SK-N-SH (cell line): ENCODE measurements around the gene GPR155. TPM values are rescaled to one million over a fixed set of nuclear protein-coding genes. Genes with fewer than 3 reads are reported as not detected.

Experiments
- CTCF ChIA-PET: fragments of 300-600, 350-600 bp; formaldehyde crosslinking; extraction: SDS; loops from one replicate; lab custom pipeline; 2021; lab: Yijun Ruan, JAX
- POLR2A ChIA-PET: fragments of 350-600 bp; sonication (Branson Sonifier 250); formaldehyde crosslinking; extraction: SDS; loops from one replicate; lab custom pipeline; 2020; ENCODE audit warnings: antibody characterized with exemption, inconsistent platforms; lab: Yijun Ruan, JAX
- DNase-seq: peaks from one replicate; pipeline ENCODE4 v3.0.0; 2012
- H2AFZ ChIP-seq: fragments of 200-600 bp; sonication (generic); 2 replicates; pipeline ENCODE4 v1.8.1; 2016; ENCODE audit warnings: antibody characterized with exemption, mild to moderate bottlenecking, low read depth
- H3F3A ChIP-seq: fragments of 200-600 bp; sonication (generic); replicated peaks from 2 replicates; pipeline ENCODE3; 2016; ENCODE audit warnings: antibody characterized with exemption, mild to moderate bottlenecking; ENCODE audit not compliant: insufficient read depth
- H3K27ac ChIP-seq, 2 experiments: fragments of 200-500 bp in 1 of 2; fragments of 200-600 bp in 1 of 2; sonication (Bioruptor generic) in 1 of 2; sonication (generic), shearing (Covaris generic) in 1 of 2; 2 replicates each; pipeline versions ENCODE4 v1.5.1 to v1.6.1; 2014 to 2016; ENCODE audit warnings: low read depth in 2 of 2, inconsistent platforms in 1 of 2, low read length in 1 of 2, mild to moderate bottlenecking in 1 of 2, mixed read lengths in 1 of 2
- H3K27me3 ChIP-seq: fragments of 200-600 bp; sonication (generic), shearing (Covaris generic); 2 replicates; pipeline ENCODE4 v1.6.1; 2016; ENCODE audit warnings: mixed run types; ENCODE audit not compliant: insufficient read depth
- H3K36me3 ChIP-seq, 2 experiments: fragments of 200-500 bp in 1 of 2; fragments of 200-600 bp in 1 of 2; sonication (Bioruptor generic) in 1 of 2; sonication (generic) in 1 of 2; replicated peaks in 1 of 2; 2 replicates each; pipeline versions ENCODE3 to v1.5.1; 2014 to 2016; ENCODE audit warnings: low read length in 1 of 2, mild to moderate bottlenecking in 1 of 2; ENCODE audit not compliant: insufficient read depth in 2 of 2, control insufficient read depth in 1 of 2
- H3K4me1 ChIP-seq, 2 experiments: fragments of 200-500 bp in 1 of 2; fragments of 200-600 bp in 1 of 2; sonication (Bioruptor generic) in 1 of 2; sonication (generic), shearing (Covaris generic) in 1 of 2; 2 replicates each; pipeline versions ENCODE4 v1.5.1 to v1.6.1; 2014 to 2016; ENCODE audit warnings: low read depth in 1 of 2, low read length in 1 of 2, mixed run types in 1 of 2; ENCODE audit not compliant: insufficient read depth in 2 of 2, control insufficient read depth in 1 of 2
- H3K4me2 ChIP-seq: fragments of 200-600 bp; sonication (generic), shearing (Covaris generic); 2 replicates; pipeline ENCODE4 v1.6.1; 2017; ENCODE audit warnings: mixed run types
- H3K4me3 ChIP-seq, 2 experiments: fragments of 200-500 bp in 1 of 2; fragments of 200-600 bp in 1 of 2; sonication (Bioruptor generic) in 1 of 2; sonication (generic), shearing (Covaris generic) in 1 of 2; 2 replicates each; pipeline versions ENCODE4 v1.5.1 to v1.8.1; 2014 to 2016; ENCODE audit warnings: low read depth in 2 of 2, inconsistent platforms in 1 of 2, low read length in 1 of 2, mild to moderate bottlenecking in 1 of 2, mixed read lengths in 1 of 2, moderate library complexity in 1 of 2
- H3K79me2 ChIP-seq: fragments of 200-600 bp; sonication (generic); 2 replicates; pipeline ENCODE4 v1.8.1; 2017; ENCODE audit warnings: mild to moderate bottlenecking; ENCODE audit not compliant: insufficient read depth
- H3K9ac ChIP-seq: fragments of 200-600 bp; sonication (generic); 2 replicates; pipeline ENCODE4 v1.6.1; 2017; ENCODE audit warnings: mixed run types
- H3K9me2 ChIP-seq: fragments of 200-600 bp; sonication (generic); 2 replicates; pipeline ENCODE4 v1.6.1; 2017; ENCODE audit warnings: mixed run types
- H3K9me3 ChIP-seq: fragments of 200-600 bp; sonication (generic); 2 replicates; pipeline ENCODE4 v1.6.1; 2017; ENCODE audit warnings: mixed run types, mild to moderate bottlenecking, moderate library complexity
- H4K20me1 ChIP-seq: fragments of 200-600 bp; sonication (generic); 2 replicates; pipeline ENCODE4 v1.6.1; 2017; ENCODE audit warnings: mild to moderate bottlenecking, mixed run types; ENCODE audit not compliant: insufficient read depth
- ELF1 ChIP-seq: IDR thresholded peaks from 2 replicates; pipeline ENCODE4 v1.4.0; 2012
- EP300 ChIP-seq, 2 experiments: IDR thresholded peaks; 2 replicates each; pipeline versions ENCODE4 v1.4.0 to v1.6.1; 2012; ENCODE audit warnings: borderline replicate concordance in 1 of 2, low read depth in 1 of 2, low read length in 1 of 2
- FOSL2 ChIP-seq: IDR thresholded peaks from 2 replicates; pipeline ENCODE4 v1.4.0; 2012; ENCODE audit warnings: low read depth, mild to moderate bottlenecking, moderate library complexity, borderline replicate concordance
- GATA2 ChIP-seq: sonication (generic); formaldehyde crosslinking; IDR thresholded peaks from 2 replicates; pipeline ENCODE4 v1.5.0; 2020; ENCODE audit warnings: mild to moderate bottlenecking, missing genetic modification reagents
- JUND ChIP-seq: IDR thresholded peaks from 2 replicates; pipeline ENCODE4 v1.4.0; 2012
- NFIC ChIP-seq: IDR thresholded peaks from 2 replicates; pipeline ENCODE4 v1.4.0; 2012; ENCODE audit warnings: borderline replicate concordance
- POLR2AphosphoS5 ChIP-seq: IDR thresholded peaks from 2 replicates; pipeline ENCODE4 v1.6.1; 2012; ENCODE audit warnings: low read depth, low read length
- RCOR1 ChIP-seq: fragments of 150-350 bp; IDR thresholded peaks from 2 replicates; pipeline ENCODE4 v1.6.1; 2017; ENCODE audit warnings: antibody characterized with exemption, low read length
- RFX5 ChIP-seq: IDR thresholded peaks from 2 replicates; pipeline ENCODE4 v1.6.1; 2012; ENCODE audit warnings: mild to moderate bottlenecking, improper control_type of control experiment, low read length
- RXRA ChIP-seq: IDR thresholded peaks from 2 replicates; pipeline ENCODE4 v1.4.0; 2012; ENCODE audit warnings: low read depth, mild to moderate bottlenecking, borderline replicate concordance
- SIN3A ChIP-seq: IDR thresholded peaks from 2 replicates; pipeline ENCODE4 v1.6.1; 2012; ENCODE audit warnings: low read depth, mild to moderate bottlenecking, low read length, moderate library complexity, borderline replicate concordance
- SMC3 ChIP-seq: IDR thresholded peaks from 2 replicates; pipeline ENCODE4 v1.6.1; 2012; ENCODE audit warnings: low read depth, low read length, improper control_type of control experiment
- TAF1 ChIP-seq: IDR thresholded peaks from 2 replicates; pipeline ENCODE4 v1.6.1; 2012; ENCODE audit warnings: low read depth, mild to moderate bottlenecking, low read length, moderate library complexity, borderline replicate concordance
- TEAD4 ChIP-seq: IDR thresholded peaks from 2 replicates; pipeline ENCODE4 v1.4.0; 2012; ENCODE audit warnings: mild to moderate bottlenecking, borderline replicate concordance; ENCODE audit not compliant: insufficient read depth
- WGBS: methylation state at CpG from one replicate; pipeline ENCODE4 v1.1.6; 2017; ENCODE audit warnings: low lambda C conversion rate; 5-methylcytosine and 5-hydroxymethylcytosine counted together
- polyA plus RNA-seq, 3 experiments: library from polyadenylated mRNA; depleted of rRNA; stranded (reverse); fragments of >200 nt; gene quantifications; 2 replicates each; pipeline ENCODE4 v1.2.3, GENCODE V29; 2012
- TF ChIP-seq, protein P1 (sequence below): fragments of 150-350 bp; IDR thresholded peaks from 2 replicates; pipeline ENCODE4 v1.6.1; 2017; ENCODE audit warnings: antibody characterized with exemption, low read length, low read depth, borderline replicate concordance
- TF ChIP-seq, protein P2 (sequence below): IDR thresholded peaks from 2 replicates; pipeline ENCODE4 v1.4.0; 2012; ENCODE audit warnings: low read depth
- TF ChIP-seq, protein P3 (sequence below): IDR thresholded peaks from 2 replicates; pipeline ENCODE4 v1.4.0; 2012; ENCODE audit warnings: low read depth, borderline replicate concordance

Gene GPR155
- polyA plus RNA-seq, 1 of the 3 experiments (the other 2 are of a cell fraction), result 3.5 TPM

DNA sequence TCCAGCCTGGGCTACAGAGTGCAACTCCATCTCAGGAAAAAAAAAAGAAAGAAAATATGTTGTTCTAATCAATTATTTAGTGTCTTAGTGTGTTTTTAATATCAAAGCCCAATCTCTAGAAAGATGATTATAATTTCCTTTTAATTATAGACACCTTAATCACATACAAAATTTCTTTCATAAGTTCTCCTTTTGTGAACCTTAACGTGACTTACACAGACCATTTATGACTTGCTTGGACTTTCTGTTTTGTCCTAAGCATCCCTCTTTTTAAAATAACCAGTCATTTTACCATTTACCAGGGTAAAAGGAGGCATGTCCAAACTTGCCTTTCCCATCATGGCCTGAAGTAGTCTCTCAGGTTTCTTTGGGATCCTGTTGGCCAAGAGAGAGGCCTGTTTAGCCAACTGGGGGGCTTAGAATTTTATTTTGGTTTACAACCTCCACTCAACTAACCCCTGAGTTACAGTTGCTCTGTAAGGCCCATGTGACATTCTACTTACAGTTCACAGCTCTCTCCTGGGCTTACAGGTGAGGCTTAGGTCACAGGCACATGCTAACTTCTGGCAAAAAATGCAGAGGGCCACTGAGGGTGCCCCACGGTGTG is 23.9 kb upstream of the GPR155 start:
- H4K20me1 ChIP-seq, result no peaks in the 10 kb centered on the region
- H3K9ac ChIP-seq, result no peak overlapping the region
- no peak overlapping the region for H3K4me3 ChIP-seq
- no peak overlapping the region for H3K27ac ChIP-seq
- CTCF ChIA-PET, result interaction anchor here (1.4 kb wide), 1 partner anchor 12 kb away, joined by 5 read pairs; no protein-coding TSS in a partner anchor
- H3K27me3 ChIP-seq, result no peaks in the 10 kb centered on the region
- 28% methylated on average over 2 of the region's 2 CpGs for WGBS
- H3F3A ChIP-seq, result no peaks in the 10 kb centered on the region
- no peak for DNase-seq
- H3K36me3 ChIP-seq, result no peaks in the 10 kb centered on the region
- POLR2A ChIA-PET, result no interaction called here
- no peaks in the 10 kb centered on the region for H3K9me3 ChIP-seq
- no peak for TF ChIP-seq RFX5
- no peak for TF ChIP-seq NFIC
- TF ChIP-seq GATA2 (CRISPR knock-in tag), result no peak
- no peak for TF ChIP-seq SMC3
- no peak for TF ChIP-seq JUND
- TF ChIP-seq, protein P1, sequence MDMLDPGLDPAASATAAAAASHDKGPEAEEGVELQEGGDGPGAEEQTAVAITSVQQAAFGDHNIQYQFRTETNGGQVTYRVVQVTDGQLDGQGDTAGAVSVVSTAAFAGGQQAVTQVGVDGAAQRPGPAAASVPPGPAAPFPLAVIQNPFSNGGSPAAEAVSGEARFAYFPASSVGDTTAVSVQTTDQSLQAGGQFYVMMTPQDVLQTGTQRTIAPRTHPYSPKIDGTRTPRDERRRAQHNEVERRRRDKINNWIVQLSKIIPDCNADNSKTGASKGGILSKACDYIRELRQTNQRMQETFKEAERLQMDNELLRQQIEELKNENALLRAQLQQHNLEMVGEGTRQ, result no peak
- TF ChIP-seq POLR2AphosphoS5, result no peak
- no peak overlapping the region for H2AFZ ChIP-seq
- H3K79me2 ChIP-seq, result no peaks in the 10 kb centered on the region
- no peak overlapping the region for H3K4me2 ChIP-seq
- H3K9me2 ChIP-seq, result no peaks in the 10 kb centered on the region
- H3K4me1 ChIP-seq, result no peaks in the 10 kb centered on the region

DNA sequence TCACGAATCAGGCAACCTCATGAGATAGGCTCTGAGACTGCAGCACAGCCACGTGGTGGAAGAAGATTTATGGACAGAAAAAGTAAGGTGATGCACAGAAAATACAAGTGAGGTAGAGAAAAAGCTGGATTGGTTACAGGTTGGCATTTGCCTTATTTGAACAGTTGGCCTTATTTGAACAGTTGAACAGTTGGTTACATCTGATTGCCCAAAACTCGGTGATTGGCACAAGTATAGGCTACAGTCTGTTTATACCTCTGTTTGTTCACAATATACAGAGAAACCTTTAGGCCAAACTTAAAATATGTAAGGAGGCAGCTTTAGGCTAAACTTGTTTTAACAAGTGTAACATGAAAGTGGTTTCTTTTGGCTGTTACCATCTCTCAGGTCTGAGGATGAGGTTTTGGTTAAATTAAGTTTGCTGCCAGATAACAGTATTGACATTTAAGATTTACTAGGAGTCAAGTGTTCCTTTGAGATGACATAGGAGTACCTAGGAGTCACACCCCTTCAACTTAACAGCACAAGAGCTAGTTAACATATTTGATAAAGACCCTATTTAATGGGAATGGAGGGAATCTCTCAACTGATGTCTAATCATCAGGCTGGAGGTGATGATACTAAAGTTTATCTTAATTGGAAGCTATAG is 16.5 kb upstream of the GPR155 start:
- H3K9ac ChIP-seq, result no peak overlapping the region
- no peak for DNase-seq
- CTCF ChIA-PET, result interaction anchor here (0.6 to 1.6 kb wide), 4 partner anchors 9 to 102 kb away, joined by 3 read pairs; no protein-coding TSS in a partner anchor
- H3K4me1 ChIP-seq, result no peaks in the 10 kb centered on the region
- no peaks in the 10 kb centered on the region for H4K20me1 ChIP-seq
- no peak overlapping the region for H3K4me2 ChIP-seq
- no peaks in the 10 kb centered on the region for H3F3A ChIP-seq
- no peak overlapping the region for H3K27ac ChIP-seq
- no peaks in the 10 kb centered on the region for H3K36me3 ChIP-seq
- POLR2A ChIA-PET, result no interaction called here
- no peaks in the 10 kb centered on the region for H3K79me2 ChIP-seq
- H2AFZ ChIP-seq, result no peak overlapping the region
- H3K4me3 ChIP-seq, result no peak overlapping the region
- H3K9me2 ChIP-seq, result no peaks in the 10 kb centered on the region
- H3K9me3 ChIP-seq, result no peaks in the 10 kb centered on the region
- no peaks in the 10 kb centered on the region; the same call in 1 of the 2 replicates for H3K27me3 ChIP-seq
- TF ChIP-seq EP300 (IDR thresholded peaks at IDR 0.05; ENCODE audit: borderline replicate concordance in 1 of 2, low read depth in 1 of 2, low read length in 1 of 2), result no peak
- no peak for TF ChIP-seq TAF1
- TF ChIP-seq RFX5, result no peak
- no peak for TF ChIP-seq SIN3A
- TF ChIP-seq, protein P1, result no peak
- TF ChIP-seq, protein P2, sequence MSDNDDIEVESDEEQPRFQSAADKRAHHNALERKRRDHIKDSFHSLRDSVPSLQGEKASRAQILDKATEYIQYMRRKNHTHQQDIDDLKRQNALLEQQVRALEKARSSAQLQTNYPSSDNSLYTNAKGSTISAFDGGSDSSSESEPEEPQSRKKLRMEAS, result no peak
- no peak for TF ChIP-seq POLR2AphosphoS5
- no peak for TF ChIP-seq TEAD4
- TF ChIP-seq, protein P3, sequence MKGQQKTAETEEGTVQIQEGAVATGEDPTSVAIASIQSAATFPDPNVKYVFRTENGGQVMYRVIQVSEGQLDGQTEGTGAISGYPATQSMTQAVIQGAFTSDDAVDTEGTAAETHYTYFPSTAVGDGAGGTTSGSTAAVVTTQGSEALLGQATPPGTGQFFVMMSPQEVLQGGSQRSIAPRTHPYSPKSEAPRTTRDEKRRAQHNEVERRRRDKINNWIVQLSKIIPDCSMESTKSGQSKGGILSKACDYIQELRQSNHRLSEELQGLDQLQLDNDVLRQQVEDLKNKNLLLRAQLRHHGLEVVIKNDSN, result no peak
- no peak for TF ChIP-seq FOSL2
- TF ChIP-seq RCOR1, result no peak
- TF ChIP-seq ELF1, result no peak
- TF ChIP-seq RXRA, result no peak
- 45% methylated on average over 3 of the region's 3 CpGs for WGBS
